ENCODE results near the gene DCLK1. TPM values are rescaled to one million over a fixed set of nuclear protein-coding genes. Genes with fewer than 3 reads are reported as not detected.

DCLK1 gene
- total RNA-seq, 4 donors from 2014 or later: 20.5 to 40.1 (median 28.7) TPM

DNA sequence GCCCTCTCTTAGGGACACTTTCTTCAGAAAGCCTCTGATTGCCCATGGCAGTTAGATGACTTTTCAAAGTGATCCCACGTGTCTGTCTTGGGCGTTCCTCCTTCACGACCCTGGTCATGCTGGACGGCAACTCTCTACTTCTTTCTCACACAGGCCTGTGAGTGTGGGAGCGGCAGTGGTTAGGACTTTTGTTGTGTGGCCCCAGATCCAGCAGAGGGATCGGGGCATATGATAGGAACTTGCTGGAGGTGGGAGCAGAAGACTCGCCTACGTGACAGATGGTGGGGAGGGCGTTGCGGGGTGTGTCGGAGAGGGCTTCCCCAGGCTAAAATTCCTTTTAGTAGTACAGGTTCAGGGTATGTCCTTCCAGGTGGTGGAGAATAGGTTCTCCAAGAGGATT lies 365.2 kb downstream of the DCLK1 start:
- Histone ChIP-seq H3K27me3 (no peaks in the 10 kb centered on the region), H3K4me1 (no peaks in the 10 kb centered on the region), H3K27ac (replicated peaks in 1 of 4) (no peak overlapping the region), H3K4me3 (no peak overlapping the region), H3K9me3 (no peaks in the 10 kb centered on the region), H3K36me3 (no peaks in the 10 kb centered on the region)
- intact Hi-C loops (cut with DNase I): no loop called here
- TF ChIP-seq POLR2AphosphoS5 (IDR thresholded peaks at IDR 0.05): no peak
- no peak for TF ChIP-seq CTCF (IDR thresholded peaks at IDR 0.05)
- TF ChIP-seq EP300 (IDR thresholded peaks at IDR 0.05): no peak
- no peak for TF ChIP-seq POLR2A (IDR thresholded peaks at IDR 0.05; ENCODE audit: low read depth)
- DNase-seq (ENCODE audit: extremely low spot score): no peak
- WGBS: 97% methylated on average over 11 of the region's 11 CpGs

GRCh38 chr13:35765366-35765765 lies 365.8 kb downstream of the DCLK1 start:
- intact Hi-C loops (cut with DNase I): no loop called here
- no peaks in the 10 kb centered on the region for H3K36me3 ChIP-seq
- H3K27ac ChIP-seq (replicated peaks in 1 of 4): no peak overlapping the region
- H3K27me3 ChIP-seq: no peaks in the 10 kb centered on the region
- WGBS: 66% methylated on average over 5 of the region's 5 CpGs
- DNase-seq (ENCODE audit: extremely low spot score): no peak
- no peaks in the 10 kb centered on the region for H3K4me1 ChIP-seq
- TF ChIP-seq POLR2AphosphoS5 (IDR thresholded peaks at IDR 0.05): no peak
- TF ChIP-seq POLR2A (IDR thresholded peaks at IDR 0.05; ENCODE audit: low read depth): no peak
- no peak for TF ChIP-seq CTCF (IDR thresholded peaks at IDR 0.05)
- no peak for TF ChIP-seq EP300 (IDR thresholded peaks at IDR 0.05)
- H3K9me3 ChIP-seq: no peaks in the 10 kb centered on the region
- H3K4me3 ChIP-seq: no peak overlapping the region

DNA sequence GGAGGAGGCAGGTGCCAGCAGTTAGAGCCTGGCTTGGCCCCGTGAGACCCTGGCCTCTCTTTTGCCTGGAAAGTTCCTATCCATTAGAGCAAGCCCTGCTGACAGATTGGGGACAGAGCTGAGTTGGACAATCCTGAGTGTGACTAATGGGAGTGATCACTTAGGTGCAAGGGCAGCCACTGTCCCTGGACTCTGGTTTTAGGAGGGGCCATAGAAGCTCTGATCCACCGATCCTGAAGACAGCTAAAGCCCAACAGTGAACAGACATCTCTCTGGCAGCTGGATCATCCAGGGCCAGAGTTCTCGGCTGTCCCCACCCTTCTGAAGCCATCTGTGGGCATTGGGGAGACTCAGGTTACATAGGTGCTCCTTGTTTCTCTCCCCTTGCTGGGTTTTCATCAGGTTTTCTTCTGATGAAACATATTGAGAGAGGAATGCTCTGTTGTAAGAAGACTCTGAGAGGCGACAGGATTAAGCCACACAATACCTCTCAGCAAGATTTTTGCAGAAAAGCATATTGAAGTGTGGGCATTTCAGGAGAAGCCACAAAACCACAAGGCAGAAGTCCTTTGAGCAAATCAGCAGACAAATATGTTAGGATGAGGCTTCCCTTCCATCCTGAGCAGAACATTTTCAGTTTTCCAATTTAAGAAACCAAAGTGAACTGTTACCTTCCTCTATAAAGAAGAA lies 366.7 kb downstream of the DCLK1 start:
- Histone ChIP-seq H3K4me1 (no peaks in the 10 kb centered on the region), H3K9me3 (no peaks in the 10 kb centered on the region), H3K27ac (replicated peaks in 1 of 4) (no peak overlapping the region), H3K36me3 (no peaks in the 10 kb centered on the region), H3K4me3 (no peak overlapping the region), H3K27me3 (no peaks in the 10 kb centered on the region)
- intact Hi-C loops (cut with DNase I): no loop called here
- DNase-seq (ENCODE audit: extremely low spot score): no peak
- WGBS: 89% methylated on average over 2 of the region's 4 CpGs
- TF ChIP-seq POLR2A (IDR thresholded peaks at IDR 0.05; ENCODE audit: low read depth): no peak
- TF ChIP-seq CTCF (IDR thresholded peaks at IDR 0.05): no peak
- no peak for TF ChIP-seq POLR2AphosphoS5 (IDR thresholded peaks at IDR 0.05)
- no peak for TF ChIP-seq EP300 (IDR thresholded peaks at IDR 0.05)

DNA sequence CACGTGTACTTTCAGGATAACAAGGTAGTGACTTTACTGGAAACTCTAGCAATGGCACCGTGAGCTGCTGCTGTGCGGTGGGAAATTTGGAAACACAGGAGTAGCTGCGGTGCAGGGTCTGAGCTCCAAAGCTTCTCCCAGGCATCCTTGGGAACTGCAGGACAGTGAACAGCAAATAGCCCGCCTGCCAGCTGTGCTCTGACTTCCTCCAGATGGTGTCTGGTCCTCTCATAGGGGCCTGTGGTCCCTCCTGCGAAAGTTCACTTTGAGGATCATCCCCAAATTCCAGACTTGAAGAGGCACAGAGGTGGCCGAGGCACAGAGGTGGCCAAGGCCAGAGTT lies 367.4 kb downstream of the DCLK1 start:
- H3K4me3 ChIP-seq: no peak overlapping the region
- intact Hi-C loops (cut with DNase I): no loop called here
- TF ChIP-seq POLR2AphosphoS5 (IDR thresholded peaks at IDR 0.05): no peak
- TF ChIP-seq CTCF (IDR thresholded peaks at IDR 0.05): no peak
- TF ChIP-seq EP300 (IDR thresholded peaks at IDR 0.05): no peak
- no peak for TF ChIP-seq POLR2A (IDR thresholded peaks at IDR 0.05; ENCODE audit: low read depth)
- no peaks in the 10 kb centered on the region for H3K4me1 ChIP-seq
- no peak for DNase-seq (ENCODE audit: extremely low spot score)
- 81% methylated on average over 6 of the region's 7 CpGs for WGBS
- H3K27me3 ChIP-seq: no peaks in the 10 kb centered on the region
- H3K9me3 ChIP-seq: no peaks in the 10 kb centered on the region
- no peaks in the 10 kb centered on the region for H3K36me3 ChIP-seq
- no peak overlapping the region for H3K27ac ChIP-seq (replicated peaks in 1 of 4)

All from esophagus muscularis mucosa (tissue), 4 donors.